Endodermal cell (in vitro differentiated cells): ENCODE data around the gene PTPRN2. TPM values are rescaled to one million over a fixed set of nuclear protein-coding genes. Genes with fewer than 3 reads are reported as not detected.

Experiments
- DNase-seq: peaks from one replicate; pipeline ENCODE4 v3.0.0-alpha.2; 2017
- H3K27ac ChIP-seq: 2 replicates; pipeline ENCODE4 v1.5.1; 2013; ENCODE audit warnings: mild to moderate bottlenecking, low read depth, low read length, moderate library complexity
- H3K27me3 ChIP-seq: 2 replicates; pipeline ENCODE4 v1.6.1; 2013; ENCODE audit warnings: mild to moderate bottlenecking, low read length, moderate library complexity; ENCODE audit not compliant: insufficient read depth, control insufficient read depth, poor library complexity, severe bottlenecking
- H3K36me3 ChIP-seq: 2 replicates; pipeline ENCODE4 v1.7.0; 2013; ENCODE audit warnings: mild to moderate bottlenecking, low read length, moderate library complexity; ENCODE audit not compliant: control insufficient read depth, insufficient read depth
- H3K4me1 ChIP-seq: one replicate; pipeline ENCODE4 v1.7.0; 2013; ENCODE audit warnings: low read length; ENCODE audit not compliant: control insufficient read depth, insufficient read depth
- H3K4me3 ChIP-seq: 2 replicates; pipeline ENCODE4 v1.5.1; 2013; ENCODE audit warnings: mild to moderate bottlenecking, low read length, moderate library complexity
- H3K9ac ChIP-seq: 2 replicates; pipeline ENCODE4 v1.6.1; 2013; ENCODE audit warnings: mild to moderate bottlenecking, low read length, moderate library complexity; ENCODE audit not compliant: poor library complexity, severe bottlenecking; ENCODE audit errors: extremely low read depth
- H3K9me3 ChIP-seq: 2 replicates; pipeline ENCODE4 v1.6.1; 2013; ENCODE audit warnings: mild to moderate bottlenecking, low read length, moderate library complexity; ENCODE audit not compliant: control insufficient read depth
- H3K27ac Mint-ChIP-seq: 2 replicates; pipeline ENCODE4 v1.8.0; 2020; ENCODE audit warnings: mixed read lengths
- H3K27me3 Mint-ChIP-seq: 2 replicates; pipeline ENCODE4 v1.8.0; 2021; ENCODE audit warnings: mild to moderate bottlenecking, mixed read lengths; ENCODE audit not compliant: insufficient read depth
- H3K36me3 Mint-ChIP-seq: 2 replicates; pipeline ENCODE4 v1.8.0; 2020; ENCODE audit warnings: low read depth, mixed read lengths
- H3K4me1 Mint-ChIP-seq: 2 replicates; pipeline ENCODE4 v1.8.0; 2020; ENCODE audit warnings: mixed read lengths
- H3K4me3 Mint-ChIP-seq: 2 replicates; pipeline ENCODE4 v1.8.0; 2020; ENCODE audit warnings: mild to moderate bottlenecking, moderate library complexity, mixed read lengths
- H3K9me3 Mint-ChIP-seq: 2 replicates; pipeline ENCODE4 v1.8.0; 2020; ENCODE audit warnings: mild to moderate bottlenecking, mixed read lengths
- CTCF ChIP-seq: fragments of 200-600 bp; sonication (generic); conservative IDR thresholded peaks from 2 replicates; pipeline ENCODE4 v1.5.0; 2021; ENCODE audit warnings: antibody characterized with exemption, mild to moderate bottlenecking
- WGBS, 2 experiments: methylation state at CpG; one replicate each; pipeline versions ENCODE4 v1.1.5 to v1.1.7; 2013; ENCODE audit warnings: missing lambda C conversion rate in 2 of 2, mixed read lengths in 1 of 2; ENCODE audit not compliant: insufficient coverage in 1 of 2, insufficient read length in 1 of 2; 5-methylcytosine and 5-hydroxymethylcytosine counted together
- total RNA-seq, 2 donors: library from RNA; stranded (reverse); fragmentation: NEBNext Ultra II Directional in 1 of 2; extraction: Animal tissue kit (Norgen Biotek cat#: 25700) in 1 of 2; gene quantifications; 2 replicates in 1 of 2; 3 replicates in 1 of 2; pipeline ENCODE4 v1.2.1, GENCODE V29; 2021

The PTPRN2 gene
- total RNA-seq, 2 donors from 2014 or later = 0.69 to 1.2 TPM

GRCh38 chr7:158054081-158054480, 533.5 kb downstream of the PTPRN2 start:
- Mint-ChIP-seq H3K27ac (no peak overlapping the region), H3K36me3 (no peaks in the 10 kb centered on the region), H3K4me3 (no peak overlapping the region), H3K9me3 (peaks cover 21% of the 10 kb centered on the region), H3K27me3 (no peaks in the 10 kb centered on the region), H3K4me1 (no peaks in the 10 kb centered on the region)
- 87 to 89% methylated on average over 8 of the region's 8 CpGs for WGBS, 2 experiments
- H3K27me3 ChIP-seq = no peaks in the 10 kb centered on the region
- H3K9ac ChIP-seq = no peak overlapping the region
- peaks cover 74% of the 10 kb centered on the region for H3K9me3 ChIP-seq
- H3K27ac ChIP-seq = no peak overlapping the region
- no peak for DNase-seq
- H3K4me3 ChIP-seq = peak overlapping the region; percentile 67
- no peaks in the 10 kb centered on the region for H3K36me3 ChIP-seq
- no peaks in the 10 kb centered on the region for H3K4me1 ChIP-seq
- no peak for TF ChIP-seq CTCF

DNA sequence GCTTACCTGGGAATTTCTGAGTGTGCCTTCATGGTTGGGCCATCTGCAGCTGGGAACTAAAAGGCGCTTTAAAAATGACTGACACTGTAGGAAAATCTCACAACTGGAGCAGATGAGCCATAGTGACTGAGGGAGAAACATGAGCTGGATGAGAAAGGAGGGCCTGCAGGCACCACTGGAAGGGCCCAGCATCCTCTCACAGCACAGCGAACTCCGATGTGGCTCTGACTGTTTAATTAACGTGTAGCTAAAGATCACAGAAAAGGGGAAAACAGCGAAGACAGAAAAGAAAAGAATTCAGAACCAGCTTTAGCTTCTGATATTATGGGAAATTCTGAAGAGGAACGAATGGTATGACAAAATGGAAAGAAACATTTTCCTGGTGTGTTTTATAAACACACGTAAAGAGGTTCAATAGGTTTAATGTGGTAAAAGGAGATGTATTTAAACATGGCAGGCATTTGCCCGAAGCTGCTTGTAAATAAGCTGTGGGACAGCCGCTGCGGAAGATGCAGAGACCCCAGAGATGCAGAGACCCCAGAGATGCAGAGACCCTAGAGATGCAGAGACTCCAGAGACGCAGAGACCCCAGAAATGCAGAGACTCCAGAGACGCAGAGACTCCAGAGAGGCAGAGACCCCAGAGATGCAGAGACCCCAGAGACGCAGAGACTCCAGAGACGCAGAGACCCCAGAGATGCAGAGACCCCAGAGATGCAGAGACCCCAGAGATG, 534.3 kb downstream of the PTPRN2 start:
- Histone ChIP-seq H3K4me3 (peak overlapping the region; percentile 67), H3K9ac (no peak overlapping the region), H3K36me3 (no peaks in the 10 kb centered on the region), H3K9me3 (peaks cover 82% of the 10 kb centered on the region), H3K27ac (no peak overlapping the region), H3K27me3 (no peaks in the 10 kb centered on the region), H3K4me1 (no peaks in the 10 kb centered on the region)
- Mint-ChIP-seq H3K27ac (no peak overlapping the region), H3K4me1 (no peaks in the 10 kb centered on the region), H3K4me3 (no peak overlapping the region), H3K36me3 (no peaks in the 10 kb centered on the region), H3K27me3 (no peaks in the 10 kb centered on the region), H3K9me3 (peaks cover 21% of the 10 kb centered on the region)
- no peak for TF ChIP-seq CTCF
- 90 to 91% methylated on average over 11 to 14 of the region's 14 CpGs for WGBS, 2 experiments
- no peak for DNase-seq

DNA sequence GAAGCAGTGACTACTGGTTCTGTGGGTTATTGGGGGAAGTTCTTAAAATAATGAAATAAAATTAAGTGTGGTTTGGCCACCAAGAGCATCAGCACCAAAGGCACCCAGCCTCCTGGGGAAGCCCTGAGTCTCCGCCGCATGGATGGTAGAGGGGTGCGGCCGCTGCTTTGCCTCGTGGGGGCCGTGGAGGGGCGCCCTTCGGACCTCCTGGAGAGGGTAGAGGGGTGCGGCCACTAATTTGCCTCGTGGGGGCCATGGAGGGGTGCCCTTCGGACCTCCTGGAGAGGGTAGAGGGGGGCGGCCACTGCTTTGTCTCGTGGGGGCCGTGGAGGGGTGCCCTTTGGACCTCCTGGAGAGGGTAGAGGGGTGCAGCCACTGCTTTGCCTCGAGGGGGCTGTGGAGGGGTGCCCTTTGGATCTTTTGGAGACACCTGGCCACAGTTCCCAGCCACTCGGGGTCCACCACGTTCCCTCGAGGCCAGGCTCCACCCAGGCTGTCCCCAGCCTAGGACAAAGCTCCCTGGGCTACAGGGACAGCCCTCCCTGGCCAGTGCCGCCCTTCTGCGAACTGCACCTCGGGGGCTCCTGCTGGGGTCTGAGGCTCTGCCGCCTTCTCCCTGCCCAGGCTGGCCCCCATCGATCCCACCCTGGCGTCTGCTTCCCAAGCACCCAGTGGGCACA, 535.1 kb downstream of the PTPRN2 start:
- 80 to 84% methylated on average over 5 to 24 of the region's 24 CpGs for WGBS, 2 experiments
- Histone ChIP-seq H3K9ac (no peak overlapping the region), H3K27me3 (no peaks in the 10 kb centered on the region), H3K4me1 (no peaks in the 10 kb centered on the region), H3K4me3 (no peak overlapping the region), H3K9me3 (peaks cover 83% of the 10 kb centered on the region), H3K36me3 (no peaks in the 10 kb centered on the region), H3K27ac (no peak overlapping the region)
- Mint-ChIP-seq H3K36me3 (no peaks in the 10 kb centered on the region), H3K4me1 (no peaks in the 10 kb centered on the region), H3K9me3 (peaks cover 21% of the 10 kb centered on the region), H3K4me3 (no peak overlapping the region), H3K27me3 (no peaks in the 10 kb centered on the region), H3K27ac (no peak overlapping the region)
- no peak for TF ChIP-seq CTCF
- DNase-seq = no peak
